GM19238 (cell line): ENCODE measurements around the gene ST6GALNAC2.
A peak's percentile ranks its signal among the peaks of the same experiment; 100 is the strongest.
"Not testable (repeated sequence)": the region's sequence is repeated elsewhere in the genome, so short reads cannot be mapped to it uniquely, and the experiment has no call there.

ENCODE experiments used
- DNase-seq: peaks from one replicate; pipeline ENCODE4 v3.0.0; 2011; ENCODE audit warnings: low spot score; ENCODE audit not compliant: insufficient read length

The ST6GALNAC2 gene

GRCh38 chr17:76528528-76529223, 57.0 kb downstream of the ST6GALNAC2 start:
- DNase-seq, result no peak

GRCh38 chr17:76528156-76528527, 57.5 kb downstream of the ST6GALNAC2 start:
- peak; percentile 49 for DNase-seq

- peak; percentile 53 for DNase-seq
These were observed 58.1 kb downstream of the ST6GALNAC2 start for GRCh38 chr17:76527430-76528111.

- not testable (repeated sequence) for DNase-seq
These were observed 58.6 kb downstream of the ST6GALNAC2 start for GRCh38 chr17:76527016-76527415.

GRCh38 chr17:76525513-76525833, 60.2 kb downstream of the ST6GALNAC2 start:
- DNase-seq, result not testable (repeated sequence)

GRCh38 chr17:76524598-76525512, 60.8 kb downstream of the ST6GALNAC2 start:
- no peak for DNase-seq

GRCh38 chr17:76523084-76524037, 62.3 kb downstream of the ST6GALNAC2 start:
- DNase-seq, result peak; percentile 73

- DNase-seq, result not testable (repeated sequence)
These were observed 64.0 kb downstream of the ST6GALNAC2 start for GRCh38 chr17:76521683-76522082.

GRCh38 chr17:76521262-76521661, 64.4 kb downstream of the ST6GALNAC2 start:
- no peak for DNase-seq

GRCh38 chr17:76519048-76519966, 66.4 kb downstream of the ST6GALNAC2 start:
- no peak for DNase-seq

GRCh38 chr17:76517638-76518038, 68.0 kb downstream of the ST6GALNAC2 start:
- no peak for DNase-seq
